ENCODE data around the gene SF3A1. TPM values are rescaled to one million over a fixed set of nuclear protein-coding genes. Genes with fewer than 3 reads are reported as not detected.

The SF3A1 gene
- total and polyA plus RNA-seq, 2 of the 8 experiments (the other 6 are each of a cell fraction or from before 2014, with no cell fraction given), result 27.8 to 285 TPM

DNA sequence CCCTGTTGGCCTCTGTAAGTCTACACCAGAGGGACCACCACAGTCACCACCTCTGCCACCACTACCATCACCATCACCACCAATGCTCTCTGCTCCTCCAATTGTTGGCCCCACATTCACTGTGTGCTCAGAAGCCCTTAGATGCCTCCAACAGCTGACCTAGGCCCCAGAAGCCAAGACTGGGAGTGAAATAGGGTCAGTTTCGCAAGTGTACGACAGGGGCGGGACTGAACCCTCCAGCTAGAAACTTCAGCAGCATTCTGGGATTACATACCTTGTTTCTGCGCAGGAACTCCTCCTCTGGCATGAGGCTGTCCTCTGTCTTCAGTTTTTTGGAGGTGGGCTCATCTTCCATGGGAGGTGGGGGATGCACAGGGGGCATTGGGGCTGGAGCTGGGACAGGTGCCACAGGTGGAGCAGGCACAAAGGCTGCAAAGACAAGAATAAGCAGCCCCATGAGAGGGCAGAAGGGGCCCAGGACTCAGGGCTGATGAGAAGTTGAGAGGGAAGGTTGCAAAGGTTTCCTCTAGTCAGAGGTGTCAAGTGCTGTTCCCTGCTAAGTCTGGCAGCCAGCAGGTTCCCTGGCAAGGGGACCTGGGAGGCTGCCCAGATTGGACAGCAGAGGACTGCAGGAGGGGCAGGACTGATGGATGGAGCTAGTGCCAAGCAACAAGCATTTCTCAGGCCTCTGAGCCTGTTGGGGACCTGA, 19.8 kb downstream of the SF3A1 start (continued):
- TF ChIP-seq SAP30 (IDR thresholded peaks at IDR 0.05; ENCODE audit: insufficient read depth, insufficient replicate concordance, low read length) (no peak), RXRA (IDR thresholded peaks at IDR 0.05; ENCODE audit: insufficient read depth, low read depth, low read length) (no peak), JUN (IDR thresholded peaks at IDR 0.05; ENCODE audit: low read depth, low read length) (no peak), KDM4A (IDR thresholded peaks at IDR 0.05; ENCODE audit: low read depth, low read length, severe bottlenecking) (no peak), ASH2L (IDR thresholded peaks at IDR 0.05; ENCODE audit: low read length) (no peak), RBBP5 (IDR thresholded peaks at IDR 0.05; ENCODE audit: borderline replicate concordance, low read depth, low read length) (no peak), SP1 (IDR thresholded peaks at IDR 0.05; ENCODE audit: low read depth, low read length) (no peak), PHF8 (conservative IDR thresholded peaks at IDR 0.05; ENCODE audit: low read depth, low read length) (no peak), YY1 (IDR thresholded peaks at IDR 0.05; ENCODE audit: low read depth, low read length) (no peak), SP2 (IDR thresholded peaks at IDR 0.05; ENCODE audit: low read length) (no peak)
